ENCODE results near the gene YAF2.
"Not testable (repeated sequence)": the region's sequence is repeated elsewhere in the genome, so short reads cannot be mapped to it uniquely, and the experiment has no call there.

Gene YAF2

GRCh38 chr12:42237853-42238239 lies 202 bp downstream of the YAF2 start:
- Mint-ChIP-seq H3K4me1 (peaks cover 41% of the 10 kb centered on the region), H3K4me3 (peak overlapping the region; percentile 91), H3K27me3 (no peaks in the 10 kb centered on the region), H3K27ac (ENCODE audit: low read depth) (peak overlapping the region; percentile 91), H3K9me3 (no peaks in the 10 kb centered on the region), H3K36me3 (ENCODE audit: insufficient read depth) (peaks cover 22% of the 10 kb centered on the region)
- DNase-seq (ENCODE audit: low spot score in 2 of 2) (no peak), ATAC-seq (replicated peaks; ENCODE audit: extremely low read depth, poor library complexity, severe bottlenecking) (peak; percentile 30)

- peak; percentile 78 for ATAC-seq (replicated peaks; ENCODE audit: extremely low read depth, poor library complexity, severe bottlenecking)
- Mint-ChIP-seq H3K4me3 (peak overlapping the region; percentile 91), H3K27ac (ENCODE audit: low read depth) (peak overlapping the region; percentile 91), H3K36me3 (ENCODE audit: insufficient read depth) (peaks cover 22% of the 10 kb centered on the region), H3K27me3 (no peaks in the 10 kb centered on the region), H3K4me1 (peaks cover 47% of the 10 kb centered on the region), H3K9me3 (no peaks in the 10 kb centered on the region)
- peak; percentile 48 to 54 for DNase-seq (ENCODE audit: low spot score in 2 of 2)
Measured at GRCh38 chr12:42237052-42237852, 796 bp downstream of the YAF2 start.

DNA sequence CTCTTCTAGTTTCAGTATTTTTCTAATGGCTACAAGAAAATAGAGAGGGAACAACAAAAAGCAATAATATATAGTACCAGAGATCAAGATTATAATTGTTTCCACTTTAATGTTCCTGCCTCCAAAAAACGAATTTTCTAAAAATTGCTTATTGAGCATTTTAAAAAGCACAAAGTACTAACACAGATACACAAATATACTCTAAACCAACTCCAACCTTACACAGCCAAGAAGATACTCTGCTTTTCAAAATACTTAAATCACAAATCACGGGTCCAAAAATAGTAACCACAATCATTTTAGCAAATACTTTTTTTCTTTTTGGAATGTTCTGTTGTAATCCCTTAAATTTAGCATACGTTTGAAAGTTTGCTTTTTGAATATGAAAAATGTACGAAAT lies 2.0 kb downstream of the YAF2 start:
- H3K27me3 Mint-ChIP-seq, result no peaks in the 10 kb centered on the region
- peak overlapping the region; percentile 68 for H3K27ac Mint-ChIP-seq (ENCODE audit: low read depth)
- H3K4me1 Mint-ChIP-seq, result peaks cover 42% of the 10 kb centered on the region
- no peak for ATAC-seq (replicated peaks; ENCODE audit: extremely low read depth, poor library complexity, severe bottlenecking)
- DNase-seq (ENCODE audit: low spot score in 2 of 2), result no peak
- peak overlapping the region; percentile 62 for H3K4me3 Mint-ChIP-seq
- no peaks in the 10 kb centered on the region for H3K9me3 Mint-ChIP-seq
- peaks cover 22% of the 10 kb centered on the region for H3K36me3 Mint-ChIP-seq (ENCODE audit: insufficient read depth)

DNA sequence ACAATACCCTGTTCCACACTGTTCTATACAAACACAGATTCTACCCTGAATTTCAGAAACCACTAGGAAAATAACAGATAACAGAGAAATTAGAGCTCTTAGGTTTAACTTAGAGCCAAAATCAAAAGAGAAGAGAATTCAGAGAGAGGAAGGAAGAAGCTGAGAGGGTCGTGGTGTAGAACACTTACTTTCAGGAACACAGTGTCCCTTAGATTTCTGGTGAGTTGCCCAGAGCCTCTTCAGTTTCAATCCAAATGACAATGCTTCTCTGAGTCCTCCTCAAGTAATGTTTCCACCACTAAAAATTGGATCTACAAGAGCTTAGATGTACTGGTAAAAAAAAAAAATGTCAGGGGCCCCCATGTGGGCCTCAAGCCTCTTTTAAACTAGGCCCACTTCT lies 2.6 kb downstream of the YAF2 start:
- ATAC-seq (replicated peaks; ENCODE audit: extremely low read depth, poor library complexity, severe bottlenecking), result no peak
- Mint-ChIP-seq H3K9me3 (no peaks in the 10 kb centered on the region), H3K36me3 (ENCODE audit: insufficient read depth) (peaks cover 22% of the 10 kb centered on the region), H3K4me3 (peak overlapping the region; percentile 62), H3K4me1 (peaks cover 46% of the 10 kb centered on the region), H3K27me3 (no peaks in the 10 kb centered on the region), H3K27ac (ENCODE audit: low read depth) (no peak overlapping the region)
- no peak for DNase-seq (ENCODE audit: low spot score in 2 of 2)

DNA sequence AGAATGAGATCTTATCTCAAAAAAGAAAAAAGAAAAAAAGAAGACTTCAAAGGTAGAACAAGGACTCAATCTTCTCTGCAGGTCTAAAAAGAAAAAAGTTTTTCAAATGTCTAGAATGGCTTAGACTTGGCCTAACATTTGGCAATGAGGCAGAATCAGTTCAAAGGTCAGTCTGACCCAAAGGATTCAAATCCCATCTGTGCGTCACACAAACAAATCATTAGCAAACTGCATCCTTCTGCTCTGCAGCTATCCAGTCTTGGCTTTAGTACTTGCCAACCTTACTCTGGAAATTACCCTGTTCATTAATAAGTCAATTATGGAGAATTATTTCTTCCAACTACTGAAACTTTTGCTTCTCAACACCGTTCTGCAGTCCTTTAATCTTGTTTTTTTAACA lies 3.1 kb downstream of the YAF2 start:
- no peaks in the 10 kb centered on the region for H3K27me3 Mint-ChIP-seq

DNA sequence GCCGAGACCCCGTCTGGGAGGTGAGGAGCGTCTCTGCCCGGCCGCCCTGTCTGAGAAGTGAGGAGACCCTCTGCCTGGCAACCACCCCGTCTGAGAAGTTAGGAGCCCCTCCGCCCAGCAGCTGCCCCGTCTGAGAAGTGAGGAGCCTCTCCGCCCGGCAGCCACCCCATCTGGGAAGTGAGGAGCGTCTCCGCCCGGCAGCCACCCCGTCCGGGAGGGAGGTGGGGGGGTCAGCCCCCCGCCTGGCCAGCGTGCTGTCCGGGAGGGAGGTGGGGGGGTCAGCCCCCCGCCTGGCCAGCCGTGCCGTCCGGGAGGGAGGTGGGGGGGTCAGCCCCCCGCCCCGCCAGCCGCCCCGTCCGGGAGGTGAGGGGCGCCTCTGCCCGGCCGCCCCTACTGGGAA lies 10.5 kb downstream of the YAF2 start:
- H3K27me3 Mint-ChIP-seq; DNase-seq (ENCODE audit: low spot score in 2 of 2); H3K9me3 Mint-ChIP-seq; ATAC-seq (replicated peaks; ENCODE audit: extremely low read depth, poor library complexity, severe bottlenecking); H3K4me3 Mint-ChIP-seq; H3K27ac Mint-ChIP-seq (ENCODE audit: low read depth): not testable (repeated sequence)
- peaks cover 41% of the 10 kb centered on the region for H3K4me1 Mint-ChIP-seq
- peaks cover 11% of the 10 kb centered on the region for H3K36me3 Mint-ChIP-seq (ENCODE audit: insufficient read depth)

More for the DNA sequence above, 3.1 kb downstream of the YAF2 start:
- Mint-ChIP-seq H3K27ac (ENCODE audit: low read depth) (no peak overlapping the region), H3K9me3 (no peaks in the 10 kb centered on the region), H3K4me3 (peak overlapping the region; percentile 62), H3K4me1 (peaks cover 51% of the 10 kb centered on the region), H3K36me3 (ENCODE audit: insufficient read depth) (peaks cover 23% of the 10 kb centered on the region)
- no peak for DNase-seq (ENCODE audit: low spot score in 2 of 2)
- no peak for ATAC-seq (replicated peaks; ENCODE audit: extremely low read depth, poor library complexity, severe bottlenecking)

DNA sequence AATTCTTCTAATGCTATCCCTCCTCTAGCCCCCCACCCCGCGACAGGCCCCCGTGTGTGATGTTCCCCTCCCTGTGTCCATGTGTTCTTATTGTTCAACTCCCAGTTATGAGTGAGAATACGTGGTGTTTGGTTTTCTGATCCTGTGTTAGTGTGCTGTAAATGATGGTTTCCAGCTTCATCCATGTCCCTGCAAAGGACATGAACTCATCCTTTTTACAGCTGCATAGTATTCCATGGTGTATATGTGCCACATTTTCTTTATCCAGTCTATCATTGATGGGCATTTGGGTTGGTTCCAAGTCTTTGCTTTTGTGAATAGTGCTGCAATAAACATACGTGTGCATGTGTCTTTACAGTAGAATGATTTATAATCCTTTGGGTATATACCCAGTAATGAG lies 13.5 kb downstream of the YAF2 start:
- H3K4me3 Mint-ChIP-seq; ATAC-seq (replicated peaks; ENCODE audit: extremely low read depth, poor library complexity, severe bottlenecking); H3K27ac Mint-ChIP-seq (ENCODE audit: low read depth); H3K27me3 Mint-ChIP-seq; DNase-seq (ENCODE audit: low spot score in 2 of 2); H3K36me3 Mint-ChIP-seq (ENCODE audit: insufficient read depth); H3K9me3 Mint-ChIP-seq: not testable (repeated sequence)
- peaks cover 50% of the 10 kb centered on the region for H3K4me1 Mint-ChIP-seq

GRCh38 chr12:42222724-42223123 lies 15.3 kb downstream of the YAF2 start:
- Mint-ChIP-seq H3K4me3 (no peak overlapping the region), H3K4me1 (peaks cover 68% of the 10 kb centered on the region)

GRCh38 chr12:42221726-42222125 lies 16.3 kb downstream of the YAF2 start:
- Mint-ChIP-seq H3K36me3 (ENCODE audit: insufficient read depth) (peaks cover 6% of the 10 kb centered on the region), H3K27ac (ENCODE audit: low read depth) (peak overlapping the region; percentile 33), H3K4me3 (no peak overlapping the region), H3K27me3 (no peaks in the 10 kb centered on the region), H3K9me3 (no peaks in the 10 kb centered on the region), H3K4me1 (peaks cover 72% of the 10 kb centered on the region)
- ATAC-seq (replicated peaks; ENCODE audit: extremely low read depth, poor library complexity, severe bottlenecking) (no peak), DNase-seq (ENCODE audit: low spot score in 2 of 2) (no peak)

More at GRCh38 chr12:42222724-42223123, 15.3 kb downstream of the YAF2 start:
- H3K9me3 Mint-ChIP-seq, result no peaks in the 10 kb centered on the region
- peaks cover 6% of the 10 kb centered on the region for H3K36me3 Mint-ChIP-seq (ENCODE audit: insufficient read depth)
- DNase-seq (ENCODE audit: low spot score in 2 of 2) (no peak), ATAC-seq (replicated peaks; ENCODE audit: extremely low read depth, poor library complexity, severe bottlenecking) (no peak)
- no peak overlapping the region for H3K27ac Mint-ChIP-seq (ENCODE audit: low read depth)
- H3K27me3 Mint-ChIP-seq, result no peaks in the 10 kb centered on the region

DNA sequence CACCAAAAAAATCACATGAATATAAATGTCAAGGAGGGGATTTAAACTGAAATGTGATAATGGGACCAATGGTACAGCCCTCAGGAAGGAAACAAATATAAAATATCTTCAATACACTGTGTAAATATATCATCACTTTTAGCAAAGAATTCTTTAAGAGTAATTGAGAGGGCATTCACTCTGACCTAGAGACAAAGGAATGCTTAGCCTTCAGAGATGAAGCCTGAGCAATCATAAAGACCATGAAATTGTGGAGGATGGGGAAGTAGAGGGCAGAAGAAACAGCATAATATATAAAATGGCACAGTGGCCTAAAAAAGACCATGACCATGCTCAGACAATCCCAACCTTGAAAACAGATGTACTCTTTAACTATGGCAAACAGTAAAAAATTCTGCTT lies 20.4 kb downstream of the YAF2 start:
- H3K27me3 Mint-ChIP-seq, result no peaks in the 10 kb centered on the region
- H3K27ac Mint-ChIP-seq (ENCODE audit: low read depth), result no peak overlapping the region
- H3K36me3 Mint-ChIP-seq (ENCODE audit: insufficient read depth), result no peaks in the 10 kb centered on the region
- H3K9me3 Mint-ChIP-seq, result no peaks in the 10 kb centered on the region
- peaks cover 63% of the 10 kb centered on the region for H3K4me1 Mint-ChIP-seq
- H3K4me3 Mint-ChIP-seq, result no peak overlapping the region
- ATAC-seq (replicated peaks; ENCODE audit: extremely low read depth, poor library complexity, severe bottlenecking) (no peak), DNase-seq (ENCODE audit: low spot score in 2 of 2) (no peak)

- no peak for ATAC-seq (replicated peaks; ENCODE audit: extremely low read depth, poor library complexity, severe bottlenecking)
- Mint-ChIP-seq H3K4me3 (no peak overlapping the region), H3K36me3 (ENCODE audit: insufficient read depth) (no peaks in the 10 kb centered on the region), H3K27me3 (no peaks in the 10 kb centered on the region), H3K9me3 (no peaks in the 10 kb centered on the region), H3K4me1 (peaks cover 54% of the 10 kb centered on the region), H3K27ac (ENCODE audit: low read depth) (peak overlapping the region; percentile 8)
- no peak for DNase-seq (ENCODE audit: low spot score in 2 of 2)
Measured at GRCh38 chr12:42216737-42217136, 21.3 kb downstream of the YAF2 start.

DNA sequence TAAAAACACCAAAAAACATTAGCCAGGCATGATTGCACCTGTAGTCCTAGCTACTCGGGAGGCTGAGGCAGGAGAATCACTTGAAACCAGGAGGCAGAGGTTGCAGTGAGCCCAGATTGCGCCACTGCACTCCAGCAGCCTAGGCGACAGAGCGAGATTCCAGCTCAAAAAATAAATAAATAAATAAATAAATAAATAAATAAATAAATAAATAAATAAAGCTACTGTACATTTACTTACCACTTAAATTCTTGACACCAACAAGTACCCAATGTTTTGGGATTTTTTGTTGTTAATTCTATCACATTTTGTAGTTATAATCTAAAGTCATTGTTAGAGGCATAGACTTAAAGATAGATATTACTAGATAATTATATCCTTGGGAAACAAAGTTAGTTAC lies 22.3 kb downstream of the YAF2 start:
- not testable (repeated sequence) for H3K36me3 Mint-ChIP-seq (ENCODE audit: insufficient read depth); H3K27me3 Mint-ChIP-seq; ATAC-seq (replicated peaks; ENCODE audit: extremely low read depth, poor library complexity, severe bottlenecking); DNase-seq (ENCODE audit: low spot score in 2 of 2); H3K4me3 Mint-ChIP-seq; H3K27ac Mint-ChIP-seq (ENCODE audit: low read depth); H3K9me3 Mint-ChIP-seq
- peaks cover 46% of the 10 kb centered on the region for H3K4me1 Mint-ChIP-seq

DNA sequence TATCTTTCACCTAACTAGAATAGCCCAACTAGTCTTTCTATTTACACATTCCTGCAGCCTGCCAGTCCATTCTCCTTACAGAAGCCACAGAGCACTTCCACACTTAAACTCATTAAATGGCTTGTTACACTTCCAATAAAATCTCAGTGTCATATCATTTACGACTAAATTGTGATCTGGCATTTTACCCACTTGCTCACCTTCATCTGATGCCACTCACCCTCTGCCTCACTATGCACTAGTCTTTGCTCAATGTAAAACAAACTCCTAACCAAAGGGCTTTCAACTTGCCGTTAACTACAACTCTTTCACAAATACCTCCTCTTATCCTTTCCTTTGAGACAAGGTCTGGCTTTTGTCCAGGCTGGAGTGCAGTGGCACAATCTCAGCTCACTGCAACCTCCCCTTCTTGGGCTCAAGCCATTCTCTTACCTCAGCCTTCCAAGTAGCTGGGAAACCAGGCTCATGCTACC lies 24.1 kb downstream of the YAF2 start:
- no peak overlapping the region for H3K4me3 Mint-ChIP-seq
- no peaks in the 10 kb centered on the region for H3K27me3 Mint-ChIP-seq
- no peaks in the 10 kb centered on the region for H3K9me3 Mint-ChIP-seq
- H3K27ac Mint-ChIP-seq (ENCODE audit: low read depth), result no peak overlapping the region
- no peak for DNase-seq (ENCODE audit: low spot score in 2 of 2)
- peaks cover 31% of the 10 kb centered on the region for H3K4me1 Mint-ChIP-seq
- no peak for ATAC-seq (replicated peaks; ENCODE audit: extremely low read depth, poor library complexity, severe bottlenecking)
- H3K36me3 Mint-ChIP-seq (ENCODE audit: insufficient read depth), result peaks cover 3% of the 10 kb centered on the region

Measured in central memory CD8-positive, alpha-beta T cell (primary cell).